Brain microvascular endothelial cell (primary cell): ENCODE results near the gene TBXA2R.

Source experiments
- DNase-seq: peaks from one replicate; pipeline ENCODE4 v3.0.0-alpha.2; 2020
- H3K27ac ChIP-seq: fragments of 250-450 bp; sonication (Bioruptor Pico); 2 replicates; pipeline ENCODE4 v1.5.1; 2020; ENCODE audit warnings: mild to moderate bottlenecking, moderate library complexity
- H3K27me3 ChIP-seq: fragments of 250-450 bp; sonication (Bioruptor Pico); replicated peaks from 2 replicates; pipeline ENCODE4 v1.5.1; 2020; ENCODE audit warnings: mild to moderate bottlenecking
- H3K36me3 ChIP-seq: fragments of 250-450 bp; sonication (Bioruptor Pico); replicated peaks from 2 replicates; pipeline ENCODE4 v1.5.1; 2020; ENCODE audit warnings: mild to moderate bottlenecking
- H3K4me3 ChIP-seq: 2 replicates; pipeline ENCODE4 v1.5.1; 2011; ENCODE audit warnings: low read depth, mild to moderate bottlenecking, control low read depth, low read length, moderate library complexity
- CTCF ChIP-seq: IDR thresholded peaks from 2 replicates; pipeline ENCODE4 v1.5.1; 2011; ENCODE audit warnings: low read depth, mild to moderate bottlenecking, moderate library complexity, low read length, control low read depth, inconsistent platforms; ENCODE audit errors: missing control alignments
- in situ Hi-C: cut with HindIII; loops from 2 replicates; pipeline ENCODE4 v1.10.0; 2017; ENCODE audit warnings: low sequenced_read_pairs, low pct_ligation_motif_present

Gene TBXA2R

GRCh38 chr19:3577723-3578344 lies 28.8 kb downstream of the TBXA2R start:
- H3K36me3 ChIP-seq, result peaks cover 14% of the 10 kb centered on the region
- no peak overlapping the region for H3K27ac ChIP-seq
- DNase-seq, result no peak
- in situ Hi-C loops, result no loop called here
- H3K4me3 ChIP-seq, result no peak overlapping the region
- H3K27me3 ChIP-seq, result no peaks in the 10 kb centered on the region
- no peak for TF ChIP-seq CTCF

- H3K4me3 ChIP-seq, result peak overlapping the region; percentile 24
- no peaks in the 10 kb centered on the region for H3K27me3 ChIP-seq
- no peak for DNase-seq
- no peak for TF ChIP-seq CTCF
- H3K27ac ChIP-seq, result no peak overlapping the region
- in situ Hi-C loops, result no loop called here
- H3K36me3 ChIP-seq, result peaks cover 14% of the 10 kb centered on the region
Observed at GRCh38 chr19:3576696-3577443, 29.8 kb downstream of the TBXA2R start.

- H3K27me3 ChIP-seq, result no peaks in the 10 kb centered on the region
- in situ Hi-C loops, result no loop called here
- H3K27ac ChIP-seq, result no peak overlapping the region
- no peak for DNase-seq
- TF ChIP-seq CTCF, result no peak
- H3K36me3 ChIP-seq, result peaks cover 14% of the 10 kb centered on the region
- H3K4me3 ChIP-seq, result peak overlapping the region; percentile 24
Observed at GRCh38 chr19:3575949-3576673, 30.6 kb downstream of the TBXA2R start.

GRCh38 chr19:3575260-3575741 lies 31.4 kb downstream of the TBXA2R start:
- peak; percentile 65 for TF ChIP-seq CTCF
- H3K4me3 ChIP-seq, result no peak overlapping the region
- peak; percentile 49 for DNase-seq
- H3K36me3 ChIP-seq, result peaks cover 14% of the 10 kb centered on the region
- H3K27ac ChIP-seq, result no peak overlapping the region
- in situ Hi-C loops, result no loop called here
- no peaks in the 10 kb centered on the region for H3K27me3 ChIP-seq

GRCh38 chr19:3573858-3574637 lies 32.6 kb downstream of the TBXA2R start:
- in situ Hi-C loops, result no loop called here
- H3K36me3 ChIP-seq, result peaks cover 14% of the 10 kb centered on the region
- no peak overlapping the region for H3K27ac ChIP-seq
- TF ChIP-seq CTCF, result no peak
- H3K4me3 ChIP-seq, result peak overlapping the region; percentile 77
- peak; percentile 96 for DNase-seq
- no peaks in the 10 kb centered on the region for H3K27me3 ChIP-seq
